Adrenal gland (tissue), 19 donors: ENCODE data around the gene RAB6A. TPM values are rescaled to one million over a fixed set of nuclear protein-coding genes. Genes with fewer than 3 reads are reported as not detected.

Experiments
- DNase-seq, 7 donors: peaks; one replicate each; pipeline ENCODE4 v3.0.0-alpha.2; 2019 to 2020
- H3K27ac ChIP-seq, 5 donors: fragments of 200-600 bp; sonication (generic) in 4 of 5; 1 replicate in 3 of 5; 2 replicates in 2 of 5; pipeline versions ENCODE4 v1.5.1 to v1.8.0; 2016 to 2020; ENCODE audit warnings: mild to moderate bottlenecking in 1 of 5
- H3K27me3 ChIP-seq: fragments of 200-600 bp; 2 replicates; pipeline ENCODE4 v1.8.0; 2021
- H3K36me3 ChIP-seq, 2 donors: fragments of 200-600 bp; replicated peaks in 1 of 2; 1 replicate in 1 of 2; 2 replicates in 1 of 2; pipeline versions ENCODE4 v1.5.1 to v1.8.0; 2018 to 2022
- H3K4me1 ChIP-seq, 2 donors: fragments of 200-600 bp; replicated peaks in 1 of 2; 1 replicate in 1 of 2; 2 replicates in 1 of 2; pipeline versions ENCODE4 v1.5.1 to v1.8.0; 2018 to 2021
- H3K4me3 ChIP-seq, 4 donors: fragments of 200-600 bp; sonication (generic) in 3 of 4; one replicate each; pipeline ENCODE4 v1.5.1; 2016 to 2018
- H3K9me3 ChIP-seq, 3 donors: fragments of 200-600 bp; sonication (generic) in 1 of 3; replicated peaks in 1 of 3; 1 replicate in 2 of 3; 2 replicates in 1 of 3; pipeline versions ENCODE4 v1.5.1 to v1.8.0; 2016 to 2021
- POLR2A ChIP-seq, 2 donors: fragments of 450-650 bp; IDR thresholded peaks; one replicate each; pipeline ENCODE4 v1.6.1; 2017; ENCODE audit warnings: antibody characterized with exemption in 2 of 2, mild to moderate bottlenecking in 2 of 2, moderate library complexity in 1 of 2
- WGBS, 4 donors: extraction: QIAGEN DNeasy Blood & Tissue Kit in 2 of 4; methylation state at CpG; one replicate each; pipeline versions ENCODE4 v1.1.5 to v1.1.7; 2013 to 2017; 5-methylcytosine and 5-hydroxymethylcytosine counted together
- intact Hi-C, 2 donors: fragments of 100-400 bp; cut with DNase I; formaldehyde crosslinking; loops; one replicate each; pipeline versions ENCODE4 v1.14.1 to v1.15.0; 2022 to 2023
- long read RNA-seq, 10 donors: library from polyadenylated mRNA in 3 of 10; unstranded in 2 of 10; stranded (forward) in 1 of 10; transcript quantifications; one replicate each; pipeline ENCODE4 v2.0.0 and lab custom pipeline, GENCODE V29; 2021 to 2026
- polyA plus RNA-seq, 3 donors: library from polyadenylated mRNA; stranded (reverse); fragments of 200-250 nt in 2 of 3; fragments of 350-450 nt in 1 of 3; fragmentation: Illumina TruSeq in 1 of 3; extraction: RNeasy Lipid Tissue Mini Kit (QIAGEN cat#74804) in 1 of 3; gene quantifications; one replicate each; pipeline ENCODE4 v1.2.3, GENCODE V29; 2013 to 2014
- total RNA-seq, 9 donors: library from RNA; depleted of rRNA in 4 of 9; stranded (reverse); fragments of >200 nt in 4 of 9; fragments of 120-200 nt in 1 of 9; fragmentation: NEBNext Ultra II Directional in 1 of 9; extraction: Animal tissue kit (Norgen Biotek cat#: 25700) in 1 of 9; gene quantifications; one replicate each; pipeline versions ENCODE4 v1.1.0 to v1.2.4, GENCODE V29; 2013 to 2023
- TF ChIP-seq, protein P1 (sequence below), 6 experiments: fragments of 450-650 bp in 4 of 6; fragments of 200-600 bp in 2 of 6; sonication (generic) in 1 of 6; IDR thresholded peaks; 1 replicate in 5 of 6; 2 replicates in 1 of 6; pipeline versions ENCODE4 v1.5.1 to v1.8.0; 2016 to 2021; ENCODE audit warnings: antibody characterized with exemption in 6 of 6, mild to moderate bottlenecking in 2 of 6, moderate library complexity in 1 of 6
- donor health status: healthy with polysubstance abuse.
- donor health status: Bipolar disorder and iron deficiency.
- donor health status: DM: yes; HTN: yes; CAD: no.
- donor health status: DM: no; HTN: no; CAD: no.
- donor health status: DM: no; HTN: no; CAD: no.
- donor health status: DM: yes; HTN: yes; CAD: no.

The RAB6A gene
- total RNA-seq, result 100 to 1,000 TPM in 8 of 9 donors, 10 to 100 TPM in 1; 93.6 to 283 (median 141) TPM
- polyA plus RNA-seq, result 100 to 1,000 TPM in 1 of 3 donors, 10 to 100 TPM in 2; 27.8 to 277 (median 40.5) TPM
- long read RNA-seq, donor 1, transcript RAB6A-201 (8 exons, 3,389 nt), result major isoform, 22 of 34 reads
- long read RNA-seq, donor 1, transcript RAB6A-202 (8 exons, 3,085 nt), result minor isoform, 5 of 34 reads
- long read RNA-seq, donor 1, partial matches to known transcripts, result 7 of 34 reads
- long read RNA-seq, donor 1, other reads (novel, unspliced or antisense), result 0 of 34 reads
- long read RNA-seq, donor 2, transcript RAB6A-201 (8 exons, 3,389 nt), result major isoform, 19 of 38 reads
- long read RNA-seq, donor 2, partial matches to known transcripts, result 14 of 38 reads
- long read RNA-seq, donor 2, other reads (novel, unspliced or antisense), result 0 of 38 reads
- long read RNA-seq, donor 3, transcript RAB6A-201 (8 exons, 3,389 nt), result major isoform, 16 of 24 reads
- long read RNA-seq, donor 3, transcript RAB6A-202 (8 exons, 3,085 nt), result minor isoform, 7 of 24 reads
- long read RNA-seq, donor 3, partial matches to known transcripts, result 0 of 24 reads
- long read RNA-seq, donor 3, other reads (novel, unspliced or antisense), result 0 of 24 reads
- long read RNA-seq, donor 4, transcript RAB6A-201 (8 exons, 3,389 nt), result major isoform, 23 of 40 reads
- long read RNA-seq, donor 4, transcript RAB6A-202 (8 exons, 3,085 nt), result minor isoform, 5 of 40 reads
- long read RNA-seq, donor 4, partial matches to known transcripts, result 1 of 40 reads
- long read RNA-seq, donor 4, other reads (novel, unspliced or antisense), result 11 of 40 reads
- long read RNA-seq, donor 5, transcript RAB6A-202 (8 exons, 3,085 nt), result minor isoform, 13 of 85 reads
- long read RNA-seq, donor 5, transcript RAB6A-201 (8 exons, 3,389 nt), result major isoform, 52 of 85 reads
- long read RNA-seq, donor 5, partial matches to known transcripts, result 3 of 85 reads
- long read RNA-seq, donor 5, other reads (novel, unspliced or antisense), result 17 of 85 reads
- long read RNA-seq, donor 6, transcript RAB6A-201 (8 exons, 3,389 nt), result major isoform, 8 of 23 reads
- long read RNA-seq, donor 6, transcript RAB6A-202 (8 exons, 3,085 nt), result major isoform, 8 of 23 reads
- long read RNA-seq, donor 6, partial matches to known transcripts, result 0 of 23 reads
- long read RNA-seq, donor 6, other reads (novel, unspliced or antisense), result 7 of 23 reads
- long read RNA-seq, donor 7, transcript RAB6A-201 (8 exons, 3,389 nt), result major isoform, 5 of 12 reads
- long read RNA-seq, donor 7, partial matches to known transcripts, result 5 of 12 reads
- long read RNA-seq, donor 7, other reads (novel, unspliced or antisense), result 0 of 12 reads
- long read RNA-seq, donor 8, transcript RAB6A-202 (8 exons, 3,085 nt), result minor isoform, 11 of 49 reads
- long read RNA-seq, donor 8, transcript RAB6A-201 (8 exons, 3,389 nt), result major isoform, 24 of 49 reads
- long read RNA-seq, donor 8, partial matches to known transcripts, result 12 of 49 reads
- long read RNA-seq, donor 8, other reads (novel, unspliced or antisense), result 0 of 49 reads
- long read RNA-seq, donor 9, transcript RAB6A-201 (8 exons, 3,389 nt), result major isoform, 14 of 24 reads
- long read RNA-seq, donor 9, partial matches to known transcripts, result 6 of 24 reads
- long read RNA-seq, donor 9, other reads (novel, unspliced or antisense), result 0 of 24 reads
- long read RNA-seq, donor 10, transcript RAB6A-201 (8 exons, 3,389 nt), result major isoform, 7 of 10 reads
- long read RNA-seq, donor 10, partial matches to known transcripts, result 0 of 10 reads
- long read RNA-seq, donor 10, other reads (novel, unspliced or antisense), result 0 of 10 reads

GRCh38 chr11:73760679-73761402, at the start of gene RAB6A:
Gene RAB6A (minus strand): TSS chr11:73761074. CDS start chr11:73760635, 439 bp downstream.
- H3K27ac ChIP-seq, result peak within 1 kb of the TSS; percentile 96 to 98 (median 97)
- WGBS, 4 donors, result 0% methylated on average over 8 to 74 of the region's 74 CpGs
- H3K4me1 ChIP-seq, result peaks cover 18 to 21% of the 10 kb centered on the region in 2 donors
- peak; percentile 99 to 100 (median 100) for DNase-seq
- intact Hi-C loops, result no loop called here
- no peaks in the 10 kb centered on the region for H3K9me3 ChIP-seq
- TF ChIP-seq POLR2A (IDR thresholded peaks at IDR 0.05), result peak; percentile 97 to 98
- TF ChIP-seq, protein P1, sequence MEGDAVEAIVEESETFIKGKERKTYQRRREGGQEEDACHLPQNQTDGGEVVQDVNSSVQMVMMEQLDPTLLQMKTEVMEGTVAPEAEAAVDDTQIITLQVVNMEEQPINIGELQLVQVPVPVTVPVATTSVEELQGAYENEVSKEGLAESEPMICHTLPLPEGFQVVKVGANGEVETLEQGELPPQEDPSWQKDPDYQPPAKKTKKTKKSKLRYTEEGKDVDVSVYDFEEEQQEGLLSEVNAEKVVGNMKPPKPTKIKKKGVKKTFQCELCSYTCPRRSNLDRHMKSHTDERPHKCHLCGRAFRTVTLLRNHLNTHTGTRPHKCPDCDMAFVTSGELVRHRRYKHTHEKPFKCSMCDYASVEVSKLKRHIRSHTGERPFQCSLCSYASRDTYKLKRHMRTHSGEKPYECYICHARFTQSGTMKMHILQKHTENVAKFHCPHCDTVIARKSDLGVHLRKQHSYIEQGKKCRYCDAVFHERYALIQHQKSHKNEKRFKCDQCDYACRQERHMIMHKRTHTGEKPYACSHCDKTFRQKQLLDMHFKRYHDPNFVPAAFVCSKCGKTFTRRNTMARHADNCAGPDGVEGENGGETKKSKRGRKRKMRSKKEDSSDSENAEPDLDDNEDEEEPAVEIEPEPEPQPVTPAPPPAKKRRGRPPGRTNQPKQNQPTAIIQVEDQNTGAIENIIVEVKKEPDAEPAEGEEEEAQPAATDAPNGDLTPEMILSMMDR (IDR thresholded peaks at IDR 0.05), result peak in 5 of 6 experiments; percentile 33 to 80 (median 45)
- H3K4me3 ChIP-seq, result peak within 1 kb of the TSS; percentile 62 to 96 (median 82)
- H3K36me3 ChIP-seq, result no peaks in the 10 kb centered on the region
- H3K27me3 ChIP-seq, result no peaks in the 10 kb centered on the region

GRCh38 chr11:73810637-73811036, 49.8 kb upstream of the RAB6A start:
- 82 to 100% (median 86%) methylated on average over 1 of the region's 1 CpG for WGBS, 4 donors
- H3K27ac ChIP-seq, result no peak overlapping the region
- TF ChIP-seq, protein P1 (IDR thresholded peaks at IDR 0.05), result no peak
- no peak for TF ChIP-seq POLR2A (IDR thresholded peaks at IDR 0.05)
- no peak for DNase-seq
- no peaks in the 10 kb centered on the region for H3K4me1 ChIP-seq
- H3K27me3 ChIP-seq, result no peaks in the 10 kb centered on the region
- H3K4me3 ChIP-seq, result no peak overlapping the region
- intact Hi-C loops, result no loop called here
- no peaks in the 10 kb centered on the region for H3K9me3 ChIP-seq
- H3K36me3 ChIP-seq, result no peaks in the 10 kb centered on the region

- H3K36me3 ChIP-seq, result no peaks in the 10 kb centered on the region
- no peaks in the 10 kb centered on the region for H3K27me3 ChIP-seq
- 83 to 93% (median 86%) methylated on average over 1 of the region's 1 CpG for WGBS, 4 donors
- H3K4me3 ChIP-seq, result no peak overlapping the region
- H3K9me3 ChIP-seq, result no peaks in the 10 kb centered on the region
- H3K27ac ChIP-seq, result no peak overlapping the region
- no peak for DNase-seq
- no peaks in the 10 kb centered on the region for H3K4me1 ChIP-seq
- intact Hi-C loops, result no loop called here
- TF ChIP-seq, protein P1 (IDR thresholded peaks at IDR 0.05), result no peak
- TF ChIP-seq POLR2A (IDR thresholded peaks at IDR 0.05), result no peak
Observed at GRCh38 chr11:73808052-73808451, 47.2 kb upstream of the RAB6A start.
